Measurements from ENCODE around the gene TRIM5. TPM values are rescaled to one million over a fixed set of nuclear protein-coding genes. Genes with fewer than 3 reads are reported as not detected.
"Not testable (repeated sequence)": the region's sequence is repeated elsewhere in the genome, so short reads cannot be mapped to it uniquely, and the experiment has no call there.

Gene TRIM5
- total and polyA plus RNA-seq, 12 donors: 3.1 to 12.6 (median 7.3) TPM

DNA sequence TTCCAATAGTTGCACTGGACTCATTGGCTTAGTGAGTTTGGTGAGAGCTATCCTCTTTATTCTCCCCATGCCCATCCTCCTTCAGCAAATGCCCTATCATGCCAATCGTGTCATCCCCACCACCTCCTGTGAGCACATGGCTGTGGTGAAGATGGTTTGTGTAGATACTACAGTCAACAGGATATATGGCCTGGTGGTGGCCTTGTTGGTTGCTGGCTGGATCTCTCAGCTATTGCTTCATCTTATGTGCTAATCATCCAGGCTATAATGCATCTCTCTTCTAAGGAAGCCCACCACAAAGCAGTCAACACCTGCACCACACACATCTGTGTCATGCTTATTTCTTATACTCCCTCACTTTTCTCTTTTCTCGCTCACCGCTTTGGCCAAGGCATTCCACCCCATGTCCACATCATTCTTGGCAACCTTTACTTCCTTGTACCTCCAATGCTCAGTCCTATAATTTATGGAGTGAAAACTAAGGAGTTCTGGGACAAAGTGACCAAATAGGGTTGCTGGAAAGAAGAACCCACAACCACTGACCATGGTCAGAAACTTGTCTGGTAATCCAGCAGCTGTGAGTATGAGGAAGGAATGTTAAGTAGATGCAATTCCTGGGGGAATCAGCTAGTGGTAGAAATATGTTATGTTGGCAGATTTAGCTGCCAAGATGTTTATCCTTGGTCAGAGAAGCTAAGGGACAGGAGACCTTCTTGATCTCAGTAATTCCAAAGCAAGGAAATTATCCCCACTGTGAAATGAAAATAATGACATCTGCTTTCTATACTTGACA, 35.0 kb upstream of the TRIM5 start:
- intact Hi-C loops (cut with DNase I): no loop called here
- no peak for ATAC-seq
- TF ChIP-seq, protein P1, sequence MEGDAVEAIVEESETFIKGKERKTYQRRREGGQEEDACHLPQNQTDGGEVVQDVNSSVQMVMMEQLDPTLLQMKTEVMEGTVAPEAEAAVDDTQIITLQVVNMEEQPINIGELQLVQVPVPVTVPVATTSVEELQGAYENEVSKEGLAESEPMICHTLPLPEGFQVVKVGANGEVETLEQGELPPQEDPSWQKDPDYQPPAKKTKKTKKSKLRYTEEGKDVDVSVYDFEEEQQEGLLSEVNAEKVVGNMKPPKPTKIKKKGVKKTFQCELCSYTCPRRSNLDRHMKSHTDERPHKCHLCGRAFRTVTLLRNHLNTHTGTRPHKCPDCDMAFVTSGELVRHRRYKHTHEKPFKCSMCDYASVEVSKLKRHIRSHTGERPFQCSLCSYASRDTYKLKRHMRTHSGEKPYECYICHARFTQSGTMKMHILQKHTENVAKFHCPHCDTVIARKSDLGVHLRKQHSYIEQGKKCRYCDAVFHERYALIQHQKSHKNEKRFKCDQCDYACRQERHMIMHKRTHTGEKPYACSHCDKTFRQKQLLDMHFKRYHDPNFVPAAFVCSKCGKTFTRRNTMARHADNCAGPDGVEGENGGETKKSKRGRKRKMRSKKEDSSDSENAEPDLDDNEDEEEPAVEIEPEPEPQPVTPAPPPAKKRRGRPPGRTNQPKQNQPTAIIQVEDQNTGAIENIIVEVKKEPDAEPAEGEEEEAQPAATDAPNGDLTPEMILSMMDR (IDR thresholded peaks at IDR 0.05): no peak
- Histone ChIP-seq H3K4me3 (no peak overlapping the region), H3K27ac (no peak overlapping the region), H3K36me3 (no peaks in the 10 kb centered on the region), H3K9me3 (peaks cover 0 to 12% (median 0%) of the 10 kb centered on the region in 11 donors), H3K27me3 (no peaks in the 10 kb centered on the region), H3K4me1 (no peaks in the 10 kb centered on the region)
- no peak for DNase-seq
- 95 to 96% methylated on average over 3 of the region's 3 CpGs for WGBS, 2 donors

DNA sequence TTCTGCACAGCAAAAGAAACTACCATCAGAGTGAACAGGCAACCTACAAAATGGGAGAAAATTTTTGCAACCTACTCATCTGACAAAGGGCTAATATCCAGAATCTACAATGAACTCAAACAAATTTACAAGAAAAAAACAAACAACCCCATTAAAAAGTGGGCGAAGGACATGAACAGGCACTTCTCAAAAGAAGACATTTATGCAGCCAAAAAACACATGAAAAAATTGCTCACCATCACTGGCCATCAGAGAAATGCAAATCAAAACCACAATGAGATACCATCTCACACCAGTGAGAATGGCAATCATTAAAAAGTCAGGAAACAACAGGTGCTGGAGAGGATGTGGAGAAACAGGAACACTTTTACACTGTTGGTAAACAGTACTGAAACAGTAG, 31.6 kb upstream of the TRIM5 start:
- H3K4me1 ChIP-seq; ATAC-seq; H3K4me3 ChIP-seq; H3K27me3 ChIP-seq; intact Hi-C loops (cut with DNase I); H3K27ac ChIP-seq; DNase-seq; H3K36me3 ChIP-seq: not testable (repeated sequence)
- H3K9me3 ChIP-seq: peaks cover 0 to 12% (median 0%) of the 10 kb centered on the region in 11 donors
- 22 to 100% methylated on average over 1 of the region's 1 CpG for WGBS, 2 donors

DNA sequence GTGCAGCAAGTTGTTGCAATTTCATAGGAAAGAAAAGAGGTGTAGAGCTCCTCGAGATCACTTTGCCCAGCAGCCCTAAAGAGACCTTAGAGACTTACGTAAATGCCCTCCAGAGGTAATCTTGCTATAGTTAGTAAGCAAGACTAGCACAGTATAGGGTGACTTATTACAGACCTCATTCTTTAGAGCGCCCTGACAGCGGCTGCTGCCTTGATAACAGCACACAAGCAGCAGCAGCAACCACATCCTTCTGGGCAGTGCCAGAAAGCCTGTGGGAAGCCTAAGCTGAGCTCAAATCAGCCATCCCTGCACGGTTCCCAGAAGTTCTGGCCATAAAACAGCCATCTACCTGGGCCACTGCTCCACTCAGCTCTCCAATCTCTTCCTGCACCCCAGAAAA, 28.8 kb upstream of the TRIM5 start:
- TF ChIP-seq, protein P1 (IDR thresholded peaks at IDR 0.05): no peak
- ATAC-seq (no peak), DNase-seq (no peak)
- no peaks in the 10 kb centered on the region for H3K27me3 ChIP-seq
- H3K9me3 ChIP-seq: peaks cover 0 to 12% (median 0%) of the 10 kb centered on the region in 11 donors
- intact Hi-C loops (cut with DNase I): no loop called here
- no peaks in the 10 kb centered on the region for H3K4me1 ChIP-seq
- no peak overlapping the region for H3K4me3 ChIP-seq
- peaks cover 0 to 31% (median 8%) of the 10 kb centered on the region in 9 donors for H3K36me3 ChIP-seq
- 41 to 52% methylated on average over 5 of the region's 5 CpGs for WGBS, 2 donors
- H3K27ac ChIP-seq: no peak overlapping the region

DNA sequence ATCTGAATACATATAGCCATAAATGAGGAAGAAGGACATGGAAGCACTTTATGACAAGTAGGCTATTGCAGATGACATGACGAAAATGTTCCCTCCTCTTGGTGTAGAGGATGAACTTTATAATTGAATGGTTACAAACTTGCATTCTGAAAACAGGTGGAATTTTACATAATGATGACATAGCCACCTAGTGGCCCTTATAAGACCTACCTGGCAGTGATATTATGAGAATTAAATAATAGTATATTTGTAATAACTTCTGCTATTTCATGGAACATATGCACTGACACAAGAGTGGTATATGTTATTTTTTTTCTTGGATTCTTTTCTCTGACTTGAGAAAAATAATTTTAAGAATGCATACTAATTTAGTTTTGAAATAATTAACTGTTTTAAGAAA, 27.6 kb upstream of the TRIM5 start:
- TF ChIP-seq, protein P1 (IDR thresholded peaks at IDR 0.05): peak in 7 of 9 donors; percentile 4 to 37 (median 29)
- peaks cover 0 to 42% (median 17%) of the 10 kb centered on the region in 9 donors for H3K36me3 ChIP-seq
- ATAC-seq (no peak), DNase-seq (no peak)
- intact Hi-C loops (cut with DNase I): no loop called here
- no peaks in the 10 kb centered on the region for H3K27me3 ChIP-seq
- H3K4me3 ChIP-seq: no peak overlapping the region
- 85 to 86% methylated on average over 1 of the region's 1 CpG for WGBS, 2 donors
- peaks cover 0 to 12% (median 0%) of the 10 kb centered on the region in 11 donors for H3K9me3 ChIP-seq
- no peak overlapping the region for H3K27ac ChIP-seq
- H3K4me1 ChIP-seq: no peaks in the 10 kb centered on the region

DNA sequence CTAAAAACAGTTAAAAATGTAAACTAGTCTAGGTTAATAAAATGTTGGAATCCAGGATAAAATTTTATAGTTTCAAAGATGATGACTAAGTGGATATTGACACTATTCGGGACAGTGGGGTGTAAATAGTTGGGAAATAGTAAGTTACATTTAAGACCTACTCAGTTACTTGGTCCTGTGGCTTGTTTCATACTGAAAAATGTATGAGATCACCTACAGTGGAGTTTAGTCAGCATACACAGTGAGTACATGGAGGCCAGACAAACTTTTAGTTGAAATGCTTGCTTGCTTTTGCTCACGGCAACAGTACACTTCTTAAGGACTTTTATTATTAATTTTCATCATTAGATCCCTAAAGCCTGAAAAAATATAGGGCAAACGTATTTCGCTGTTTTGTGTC, 20.8 kb upstream of the TRIM5 start:
- no peaks in the 10 kb centered on the region for H3K9me3 ChIP-seq
- no peak for ATAC-seq
- 87 to 97% methylated on average over 4 of the region's 4 CpGs for WGBS, 2 donors
- H3K36me3 ChIP-seq: peaks cover 0 to 97% (median 45%) of the 10 kb centered on the region in 9 donors
- H3K4me1 ChIP-seq: peaks cover 0 to 11% (median 0%) of the 10 kb centered on the region in 9 donors
- DNase-seq: no peak
- TF ChIP-seq, protein P1 (IDR thresholded peaks at IDR 0.05): no peak
- intact Hi-C loops (cut with DNase I): no loop called here
- no peaks in the 10 kb centered on the region for H3K27me3 ChIP-seq
- H3K4me3 ChIP-seq: no peak overlapping the region
- H3K27ac ChIP-seq: no peak overlapping the region
